K562 (cell line): Measurements from ENCODE around the gene FIBP. TPM values are rescaled to one million over a fixed set of nuclear protein-coding genes. Genes with fewer than 3 reads are reported as not detected.
A peak's percentile ranks its signal among the peaks of the same experiment; 100 is the strongest.

Experiments
- ATF1 ChIP-seq, 2 experiments: fragments of 450-650 bp in 1 of 2; IDR thresholded peaks; 2 replicates each; pipeline ENCODE4 v1.6.1; 2016; ENCODE audit warnings: missing compliant biosample characterization in 1 of 2, missing genetic modification characterization in 1 of 2
- HDAC8 ChIP-seq: fragments of 450-650 bp; IDR thresholded peaks from 2 replicates; pipeline ENCODE4 v1.6.1; 2016; ENCODE audit warnings: mild to moderate bottlenecking, missing genetic modification characterization, moderate library complexity, missing compliant biosample characterization
- HMGN3 ChIP-seq: IDR thresholded peaks from 2 replicates; pipeline ENCODE4 v1.6.1; 2011; ENCODE audit warnings: borderline replicate concordance, low read depth, mild to moderate bottlenecking, mixed read lengths, low read length; ENCODE audit not compliant: insufficient read length; ENCODE audit errors: extremely low read depth
- POLR2B ChIP-seq: fragments of 450-650 bp; IDR thresholded peaks from 2 replicates; pipeline ENCODE4 v1.6.1; 2018; ENCODE audit warnings: low read depth; ENCODE audit not compliant: partially characterized antibody
- RFX7 ChIP-seq: fragments of 250-450 bp; sonication (Bioruptor Pico); IDR thresholded peaks from 2 replicates; pipeline ENCODE4 v1.5.1; 2021; ENCODE audit warnings: mild to moderate bottlenecking
- SRF ChIP-seq, 2 experiments: fragments of 250-450, 450-650 bp in 1 of 2; sonication (Bioruptor Pico) in 1 of 2; sonication (generic) in 1 of 2; formaldehyde crosslinking; IDR thresholded peaks; 2 replicates each; pipeline versions ENCODE4 v1.5.0 to v1.5.1; 2020 to 2022; ENCODE audit warnings: mild to moderate bottlenecking in 1 of 2, missing genetic modification reagents in 1 of 2
- TFAP4 ChIP-seq: sonication (generic); formaldehyde crosslinking; IDR thresholded peaks from 2 replicates; pipeline ENCODE4 v1.8.0; 2022; ENCODE audit warnings: missing genetic modification reagents, mild to moderate bottlenecking, moderate library complexity, borderline replicate concordance
- TGIF2 ChIP-seq: sonication (generic); formaldehyde crosslinking; IDR thresholded peaks from 2 replicates; pipeline ENCODE4 v1.8.1; 2022; ENCODE audit warnings: mild to moderate bottlenecking, missing genetic modification reagents, moderate library complexity
- ZBTB12 ChIP-seq: fragments of 250-450 bp; sonication (Bioruptor Pico); IDR thresholded peaks from 2 replicates; pipeline ENCODE4 v1.4.0; 2020
- ZNF143 ChIP-seq: sonication (generic); formaldehyde crosslinking; IDR thresholded peaks from 2 replicates; pipeline ENCODE4 v1.9.0; 2022; ENCODE audit warnings: mild to moderate bottlenecking, missing genetic modification reagents
- ZNF212 ChIP-seq: fragments of 450-650 bp; formaldehyde crosslinking; IDR thresholded peaks from 2 replicates; pipeline ENCODE4 v1.4.0; 2020; ENCODE audit warnings: mild to moderate bottlenecking
- ZSCAN29 ChIP-seq: fragments of 450-650 bp; IDR thresholded peaks from 2 replicates; pipeline ENCODE4 v1.6.1; 2017
- polyA plus RNA-seq, 8 experiments: library from polyadenylated mRNA; depleted of rRNA in 4 of 8; stranded (reverse) in 5 of 8; unstranded in 3 of 8; fragments of >200 nt; fragmentation: Nextera tagmentation in 2 of 8; fragmentation: Illumina TruSeq in 1 of 8; extraction: Ambion mirVana in 2 of 8; extraction: Trizol in 1 of 8; gene quantifications; 2 replicates each; pipeline versions ENCODE4 v1.2.1 to v1.2.3, GENCODE V29; 2011 to 2014; ENCODE audit warnings: inconsistent platforms in 1 of 8, missing spikeins in 1 of 8
- total RNA-seq, 7 experiments: library from RNA; depleted of rRNA in 6 of 7; stranded (reverse); fragments of >200 nt in 6 of 7; fragmentation: Illumina TruSeq in 2 of 7; extraction: Trizol in 2 of 7; gene quantifications; 2 replicates each; pipeline versions ENCODE4 v1.2.1 to v1.2.3, GENCODE V29; 2011 to 2021; ENCODE audit warnings: low replicate concordance in 1 of 7
- TF ChIP-seq, protein P1 (sequence below): sonication (generic); formaldehyde crosslinking; IDR thresholded peaks from 2 replicates; pipeline ENCODE4 v1.8.1; 2023; ENCODE audit warnings: missing genetic modification reagents, mild to moderate bottlenecking, borderline replicate concordance
- TF ChIP-seq, protein P2 (sequence below): fragments of 450-650 bp; IDR thresholded peaks from 2 replicates; pipeline ENCODE4 v1.6.1; 2016
- TF ChIP-seq, protein P3 (sequence below): fragments of 250-450 bp; sonication (Bioruptor Pico); IDR thresholded peaks from 2 replicates; pipeline ENCODE4 v1.8.0; 2022; ENCODE audit warnings: inconsistent platforms

Gene FIBP
- total and polyA plus RNA-seq, 9 of the 15 experiments (the other 6 are each of a cell fraction or from before 2014, with no cell fraction given) = 41.2 to 79.2 (median 48.6) TPM

- TF ChIP-seq, protein P1, sequence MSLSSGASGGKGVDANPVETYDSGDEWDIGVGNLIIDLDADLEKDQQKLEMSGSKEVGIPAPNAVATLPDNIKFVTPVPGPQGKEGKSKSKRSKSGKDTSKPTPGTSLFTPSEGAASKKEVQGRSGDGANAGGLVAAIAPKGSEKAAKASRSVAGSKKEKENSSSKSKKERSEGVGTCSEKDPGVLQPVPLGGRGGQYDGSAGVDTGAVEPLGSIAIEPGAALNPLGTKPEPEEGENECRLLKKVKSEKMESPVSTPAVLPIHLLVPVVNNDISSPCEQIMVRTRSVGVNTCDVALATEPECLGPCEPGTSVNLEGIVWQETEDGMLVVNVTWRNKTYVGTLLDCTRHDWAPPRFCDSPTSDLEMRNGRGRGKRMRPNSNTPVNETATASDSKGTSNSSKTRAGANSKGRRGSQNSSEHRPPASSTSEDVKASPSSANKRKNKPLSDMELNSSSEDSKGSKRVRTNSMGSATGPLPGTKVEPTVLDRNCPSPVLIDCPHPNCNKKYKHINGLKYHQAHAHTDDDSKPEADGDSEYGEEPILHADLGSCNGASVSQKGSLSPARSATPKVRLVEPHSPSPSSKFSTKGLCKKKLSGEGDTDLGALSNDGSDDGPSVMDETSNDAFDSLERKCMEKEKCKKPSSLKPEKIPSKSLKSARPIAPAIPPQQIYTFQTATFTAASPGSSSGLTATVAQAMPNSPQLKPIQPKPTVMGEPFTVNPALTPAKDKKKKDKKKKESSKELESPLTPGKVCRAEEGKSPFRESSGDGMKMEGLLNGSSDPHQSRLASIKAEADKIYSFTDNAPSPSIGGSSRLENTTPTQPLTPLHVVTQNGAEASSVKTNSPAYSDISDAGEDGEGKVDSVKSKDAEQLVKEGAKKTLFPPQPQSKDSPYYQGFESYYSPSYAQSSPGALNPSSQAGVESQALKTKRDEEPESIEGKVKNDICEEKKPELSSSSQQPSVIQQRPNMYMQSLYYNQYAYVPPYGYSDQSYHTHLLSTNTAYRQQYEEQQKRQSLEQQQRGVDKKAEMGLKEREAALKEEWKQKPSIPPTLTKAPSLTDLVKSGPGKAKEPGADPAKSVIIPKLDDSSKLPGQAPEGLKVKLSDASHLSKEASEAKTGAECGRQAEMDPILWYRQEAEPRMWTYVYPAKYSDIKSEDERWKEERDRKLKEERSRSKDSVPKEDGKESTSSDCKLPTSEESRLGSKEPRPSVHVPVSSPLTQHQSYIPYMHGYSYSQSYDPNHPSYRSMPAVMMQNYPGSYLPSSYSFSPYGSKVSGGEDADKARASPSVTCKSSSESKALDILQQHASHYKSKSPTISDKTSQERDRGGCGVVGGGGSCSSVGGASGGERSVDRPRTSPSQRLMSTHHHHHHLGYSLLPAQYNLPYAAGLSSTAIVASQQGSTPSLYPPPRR (CRISPR knock-in tag) = no peak
- TF ChIP-seq ZNF143 (CRISPR knock-in tag) (0 out of 2 replicates have a peak, but pooled peaks have one; percentile 46), ZBTB12 (CRISPR knock-in tag) (0 out of 2 replicates have a peak, but pooled peaks have one; percentile 23), HMGN3 (peak; percentile 83), TFAP4 (CRISPR knock-in tag) (peak; percentile 67; the same call in 1 of the 2 replicates), ATF1 (CRISPR knock-in tag; IDR thresholded peaks at IDR 0.05) (no peak), ATF1 (tag; IDR thresholded peaks at IDR 0.05) (peak; percentile 79), ZNF212 (CRISPR knock-in tag) (no peak), SRF (CRISPR knock-in tag; IDR thresholded peaks at IDR 0.05) (0 out of 4 replicates have a peak, but pooled peaks of 1 of the 2 experiments have one; percentile 16), HDAC8 (tag) (no peak), RFX7 (CRISPR knock-in tag) (no peak), POLR2B (peak; percentile 71), ZSCAN29 (0 out of 2 replicates have a peak, but pooled peaks have one; percentile 23), TGIF2 (CRISPR knock-in tag) (no peak)
- TF ChIP-seq, protein P2, sequence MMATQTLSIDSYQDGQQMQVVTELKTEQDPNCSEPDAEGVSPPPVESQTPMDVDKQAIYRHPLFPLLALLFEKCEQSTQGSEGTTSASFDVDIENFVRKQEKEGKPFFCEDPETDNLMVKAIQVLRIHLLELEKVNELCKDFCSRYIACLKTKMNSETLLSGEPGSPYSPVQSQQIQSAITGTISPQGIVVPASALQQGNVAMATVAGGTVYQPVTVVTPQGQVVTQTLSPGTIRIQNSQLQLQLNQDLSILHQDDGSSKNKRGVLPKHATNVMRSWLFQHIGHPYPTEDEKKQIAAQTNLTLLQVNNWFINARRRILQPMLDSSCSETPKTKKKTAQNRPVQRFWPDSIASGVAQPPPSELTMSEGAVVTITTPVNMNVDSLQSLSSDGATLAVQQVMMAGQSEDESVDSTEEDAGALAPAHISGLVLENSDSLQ = 0 out of 2 replicates have a peak, but pooled peaks have one; percentile 31
- TF ChIP-seq, protein P3, sequence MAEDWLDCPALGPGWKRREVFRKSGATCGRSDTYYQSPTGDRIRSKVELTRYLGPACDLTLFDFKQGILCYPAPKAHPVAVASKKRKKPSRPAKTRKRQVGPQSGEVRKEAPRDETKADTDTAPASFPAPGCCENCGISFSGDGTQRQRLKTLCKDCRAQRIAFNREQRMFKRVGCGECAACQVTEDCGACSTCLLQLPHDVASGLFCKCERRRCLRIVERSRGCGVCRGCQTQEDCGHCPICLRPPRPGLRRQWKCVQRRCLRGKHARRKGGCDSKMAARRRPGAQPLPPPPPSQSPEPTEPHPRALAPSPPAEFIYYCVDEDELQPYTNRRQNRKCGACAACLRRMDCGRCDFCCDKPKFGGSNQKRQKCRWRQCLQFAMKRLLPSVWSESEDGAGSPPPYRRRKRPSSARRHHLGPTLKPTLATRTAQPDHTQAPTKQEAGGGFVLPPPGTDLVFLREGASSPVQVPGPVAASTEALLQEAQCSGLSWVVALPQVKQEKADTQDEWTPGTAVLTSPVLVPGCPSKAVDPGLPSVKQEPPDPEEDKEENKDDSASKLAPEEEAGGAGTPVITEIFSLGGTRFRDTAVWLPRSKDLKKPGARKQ (CRISPR knock-in tag) = no peak
Observed at GRCh38 chr11:65873318-65874156, 14.7 kb downstream of the FIBP start (continued).
